KG1 (cell line): Measurements from ENCODE around the gene MVB12B.

Experiments used
- DNase-seq: peaks from one replicate; lab custom pipeline; 2025; lab: John Stamatoyannopoulos, UW

MVB12B gene

GRCh38 chr9:126506361-126507317 lies 180.0 kb downstream of the MVB12B start:
- no peak for DNase-seq

DNA sequence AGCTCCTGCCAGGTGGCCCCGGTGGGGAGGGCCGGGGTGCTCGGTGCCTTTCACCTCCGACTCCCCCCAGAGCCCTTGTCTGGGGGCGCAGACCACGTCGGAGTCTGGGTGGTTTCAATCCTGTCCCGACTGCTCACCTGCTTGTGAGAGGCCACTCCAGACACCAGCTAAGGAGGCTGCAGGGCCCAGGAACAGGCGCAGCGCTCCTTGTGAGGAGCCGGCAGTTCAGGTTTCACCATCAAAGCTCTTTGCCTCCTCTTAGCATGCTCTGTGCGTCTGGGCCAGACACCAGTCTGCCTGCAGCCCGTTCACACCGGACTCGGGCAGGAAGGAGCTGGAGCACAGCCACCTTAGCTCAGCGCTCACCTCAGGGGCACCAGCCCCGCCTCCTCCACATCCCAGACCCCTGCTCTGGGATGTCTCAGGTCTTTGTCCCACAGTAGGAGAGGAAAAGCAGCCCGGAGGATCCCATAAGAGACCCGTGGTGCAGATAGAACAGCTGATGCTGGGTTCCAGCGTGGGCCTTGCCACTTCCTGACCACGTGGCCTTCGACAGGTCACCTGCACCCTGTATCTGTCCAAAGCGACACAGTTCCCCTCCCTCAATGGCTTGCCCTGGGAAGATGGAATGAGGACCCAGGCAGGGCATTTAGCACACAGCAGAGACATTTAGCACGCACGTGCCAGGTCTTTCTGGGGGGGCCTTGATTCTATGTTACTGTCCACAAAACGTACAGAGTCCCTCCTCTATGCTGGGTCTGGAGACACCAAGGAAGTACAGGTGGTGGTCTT lies 180.9 kb downstream of the MVB12B start:
- no peak for DNase-seq

- no peak for DNase-seq
Measured at GRCh38 chr9:126508171-126508591, 181.6 kb downstream of the MVB12B start.

DNA sequence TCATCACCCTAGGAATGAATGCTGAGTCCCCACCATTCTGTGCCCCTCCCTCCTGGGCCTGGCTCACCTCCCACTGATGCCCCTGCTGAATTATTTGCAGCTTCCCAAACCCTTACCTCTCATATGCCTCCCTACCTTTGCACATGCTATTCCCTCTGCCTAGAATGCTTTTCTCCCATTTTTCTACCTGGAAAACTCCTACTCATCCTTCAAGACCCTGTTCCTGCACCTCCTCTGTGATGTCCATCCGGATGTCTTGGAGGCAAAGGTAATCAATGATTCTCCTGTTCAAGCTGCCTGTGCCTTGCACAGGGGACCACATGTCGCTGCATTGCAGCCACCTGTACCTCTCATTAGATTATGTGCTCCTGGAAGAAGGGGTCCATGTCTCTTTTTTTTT lies 182.3 kb downstream of the MVB12B start:
- no peak for DNase-seq

GRCh38 chr9:126509718-126510117 lies 183.1 kb downstream of the MVB12B start:
- DNase-seq, result no peak

DNA sequence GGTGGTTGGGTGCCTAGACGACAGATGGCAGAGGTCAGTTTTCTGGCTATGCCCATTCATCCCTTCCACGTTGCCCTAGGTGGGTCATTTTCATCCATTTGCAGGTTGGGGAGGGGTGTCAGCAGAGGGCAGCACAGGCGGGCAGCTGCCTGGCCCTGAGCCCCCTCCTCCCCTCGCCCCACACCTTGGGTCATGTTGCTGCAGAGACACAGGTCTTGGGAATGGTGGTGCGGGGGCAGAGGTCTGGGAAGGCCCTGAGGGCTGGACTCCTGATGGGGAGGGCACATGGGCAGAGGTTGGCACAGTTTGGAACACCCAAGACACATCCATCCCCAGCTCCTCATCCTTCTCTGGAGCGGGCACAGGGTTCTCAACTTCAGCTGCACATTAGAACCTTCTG lies 183.9 kb downstream of the MVB12B start:
- DNase-seq, result no peak

DNA sequence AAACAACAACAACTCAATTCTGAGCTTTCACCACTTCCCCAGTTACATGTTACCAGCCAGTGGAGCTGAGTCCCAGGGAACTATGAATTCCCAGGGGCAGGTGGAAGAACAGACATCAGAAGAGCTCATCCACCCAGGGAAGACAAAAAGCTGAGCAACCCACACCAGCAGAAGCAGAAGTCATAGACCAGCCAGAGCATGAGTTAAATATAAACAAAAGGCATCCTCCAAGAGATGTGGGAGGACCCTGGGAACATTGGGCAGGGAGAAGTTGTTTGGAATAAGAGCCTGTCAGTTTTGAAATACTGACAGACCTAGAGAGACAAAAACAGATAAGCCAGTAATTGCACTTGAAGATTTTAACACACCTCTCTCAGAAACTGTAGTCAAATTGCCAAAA lies 184.8 kb downstream of the MVB12B start:
- no peak for DNase-seq

GRCh38 chr9:126513159-126514036 lies 186.8 kb downstream of the MVB12B start:
- no peak for DNase-seq

DNA sequence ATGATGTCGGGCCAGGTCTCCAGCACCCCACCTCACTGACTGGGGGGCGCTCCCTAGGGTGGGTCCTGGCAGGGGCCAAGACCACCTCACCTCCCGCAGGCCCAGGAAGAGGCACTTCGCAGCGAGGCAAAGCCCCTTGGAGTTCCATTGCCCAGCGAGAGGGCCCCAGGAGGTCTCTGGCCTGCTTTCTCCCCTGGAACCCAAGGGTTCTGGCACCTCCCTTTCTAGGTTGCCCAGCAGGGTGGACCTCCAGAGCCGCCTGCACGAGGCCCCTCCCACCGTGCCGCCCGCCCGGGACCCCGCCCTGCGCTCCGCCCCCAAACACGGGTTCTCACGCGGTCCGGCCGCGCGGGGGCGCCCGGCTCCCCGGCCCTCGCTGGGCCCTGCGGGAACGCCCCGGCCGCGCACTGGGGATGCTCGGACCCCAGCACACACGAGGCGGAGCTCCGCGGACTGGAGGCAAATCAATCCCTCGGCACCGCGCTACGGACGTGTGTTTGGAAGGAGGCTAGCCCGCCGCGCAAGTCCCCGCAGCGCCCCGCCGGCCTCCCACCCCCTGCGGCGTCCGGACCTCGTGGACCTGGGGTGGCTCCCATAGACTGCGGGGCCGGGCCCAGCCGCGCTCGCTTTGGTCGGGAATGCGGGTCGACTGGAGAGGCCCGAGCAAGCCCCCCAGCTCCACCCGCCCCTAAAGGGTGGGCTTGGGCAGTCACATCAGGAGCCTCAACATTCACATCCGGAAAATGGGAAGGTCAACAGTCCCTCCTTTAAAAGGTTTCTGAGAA lies 187.6 kb downstream of the MVB12B start:
- no peak for DNase-seq

- DNase-seq, result no peak
Measured at GRCh38 chr9:126515001-126515872, 188.6 kb downstream of the MVB12B start.

DNA sequence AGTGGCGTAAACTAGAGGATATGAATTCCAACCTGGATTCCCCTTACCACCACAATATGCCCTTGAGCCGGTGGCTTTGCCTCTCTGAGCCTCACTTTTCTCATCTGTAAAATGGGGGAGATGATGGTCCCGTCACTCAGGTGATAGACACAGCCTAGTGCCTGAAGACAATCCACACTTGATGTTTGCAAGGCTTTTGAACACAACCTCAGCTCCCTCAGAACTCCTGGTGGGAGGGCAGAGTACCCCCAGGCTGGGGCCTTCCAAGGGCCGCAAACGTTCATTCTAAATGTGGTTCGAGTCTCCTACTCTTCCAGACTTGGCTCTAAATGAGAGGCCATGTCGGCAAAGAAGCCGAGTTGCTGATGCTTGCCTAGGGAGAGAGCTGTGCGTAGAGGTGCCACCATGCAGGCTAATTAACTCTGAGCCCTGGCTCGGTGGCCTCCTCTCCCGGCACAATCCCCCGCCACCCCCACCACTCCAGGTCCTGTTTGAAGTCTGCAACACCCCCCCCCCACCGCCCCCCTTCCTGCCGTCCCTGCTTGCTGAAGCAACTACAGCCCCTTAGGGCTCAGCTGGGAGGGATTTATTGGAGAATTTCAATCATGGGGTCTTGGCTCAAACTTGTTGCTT lies 189.4 kb downstream of the MVB12B start:
- DNase-seq, result no peak

- no peak for DNase-seq
Measured at GRCh38 chr9:126516561-126516935, 189.9 kb downstream of the MVB12B start.

DNA sequence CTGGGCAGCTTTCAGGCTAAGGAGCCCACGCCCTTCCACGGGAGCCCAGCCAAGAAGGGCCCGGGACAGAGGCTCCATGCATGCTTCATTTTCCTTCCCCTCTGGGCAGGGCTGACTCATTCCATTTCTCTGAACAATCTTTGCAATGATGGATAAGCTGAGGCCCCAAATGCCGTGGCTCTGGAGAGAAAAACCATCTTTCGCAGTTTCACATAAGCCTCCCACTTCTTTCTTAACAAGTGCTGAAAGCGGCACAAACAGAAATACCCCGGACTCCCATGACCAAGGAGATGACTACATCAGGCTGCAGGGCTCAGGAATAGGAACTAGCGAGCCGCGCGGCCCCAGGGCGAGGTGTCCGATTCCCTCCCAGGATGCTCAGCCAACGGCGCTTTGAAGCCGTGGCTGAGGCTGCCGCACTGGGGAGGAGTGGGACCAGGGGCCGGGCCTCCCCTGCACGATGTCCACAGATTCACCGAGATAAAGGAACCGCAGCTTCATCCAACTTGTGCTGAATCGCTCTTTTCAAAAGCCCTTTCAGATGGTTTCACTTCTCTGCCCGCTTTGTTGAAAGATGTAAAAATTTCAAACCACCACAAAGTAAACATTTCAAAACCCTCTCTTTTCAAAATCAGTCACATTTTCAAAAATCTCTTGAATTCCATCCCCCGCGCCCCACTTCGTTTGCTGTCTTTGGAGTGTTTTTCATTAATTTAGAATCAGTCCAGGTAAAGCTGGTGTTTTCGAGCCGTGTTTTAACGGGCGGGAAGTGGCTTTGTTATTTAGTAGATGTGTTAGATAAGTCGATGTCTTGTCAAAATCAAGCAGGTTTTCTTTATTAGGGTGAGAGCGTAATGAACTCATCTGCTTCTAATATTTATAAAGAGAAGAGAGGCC lies 190.6 kb downstream of the MVB12B start:
- DNase-seq, result no peak

DNA sequence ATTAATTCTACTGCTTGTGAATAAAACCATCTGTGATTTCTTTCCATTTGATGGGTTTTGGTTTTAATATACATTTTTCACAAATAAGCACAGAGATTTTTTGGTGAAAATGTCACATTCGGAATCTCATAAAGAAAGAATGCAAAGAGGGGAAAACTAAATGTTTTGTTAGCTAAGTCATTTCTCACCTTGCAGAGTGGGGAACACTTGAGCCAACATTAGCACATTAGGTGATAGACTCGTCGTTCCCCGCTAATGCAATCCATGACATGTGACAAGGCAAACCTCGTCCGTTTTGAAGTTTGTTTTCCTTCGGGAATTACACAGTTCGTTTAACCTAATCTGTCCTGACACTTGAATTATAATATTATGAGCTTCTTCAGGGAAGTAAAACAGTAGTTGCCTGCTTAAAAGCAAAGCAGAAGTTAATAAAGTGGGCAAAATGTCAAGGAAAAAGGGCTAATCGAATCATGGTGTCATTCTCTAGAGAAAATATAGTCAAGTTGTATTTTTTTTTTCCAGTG lies 191.3 kb downstream of the MVB12B start:
- DNase-seq, result no peak

DNA sequence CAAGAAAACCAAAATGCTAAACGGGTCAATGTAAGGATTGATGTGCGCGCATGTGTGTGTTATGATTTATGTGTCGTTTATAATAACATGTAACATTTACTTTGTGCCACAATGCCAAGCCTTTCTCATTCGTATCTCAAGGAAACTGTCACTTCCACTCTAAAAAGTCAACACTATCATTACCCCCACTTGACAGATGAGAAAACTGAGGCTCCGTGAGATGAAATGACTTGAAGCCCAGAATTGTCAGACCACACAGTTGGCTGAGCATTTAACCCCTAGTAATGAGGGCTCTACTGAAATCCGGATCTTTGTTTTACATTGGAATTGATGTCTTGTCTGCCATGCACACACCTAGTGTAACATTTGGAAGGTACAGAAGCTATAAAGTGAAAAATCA lies 192.1 kb downstream of the MVB12B start:
- DNase-seq, result no peak

DNA sequence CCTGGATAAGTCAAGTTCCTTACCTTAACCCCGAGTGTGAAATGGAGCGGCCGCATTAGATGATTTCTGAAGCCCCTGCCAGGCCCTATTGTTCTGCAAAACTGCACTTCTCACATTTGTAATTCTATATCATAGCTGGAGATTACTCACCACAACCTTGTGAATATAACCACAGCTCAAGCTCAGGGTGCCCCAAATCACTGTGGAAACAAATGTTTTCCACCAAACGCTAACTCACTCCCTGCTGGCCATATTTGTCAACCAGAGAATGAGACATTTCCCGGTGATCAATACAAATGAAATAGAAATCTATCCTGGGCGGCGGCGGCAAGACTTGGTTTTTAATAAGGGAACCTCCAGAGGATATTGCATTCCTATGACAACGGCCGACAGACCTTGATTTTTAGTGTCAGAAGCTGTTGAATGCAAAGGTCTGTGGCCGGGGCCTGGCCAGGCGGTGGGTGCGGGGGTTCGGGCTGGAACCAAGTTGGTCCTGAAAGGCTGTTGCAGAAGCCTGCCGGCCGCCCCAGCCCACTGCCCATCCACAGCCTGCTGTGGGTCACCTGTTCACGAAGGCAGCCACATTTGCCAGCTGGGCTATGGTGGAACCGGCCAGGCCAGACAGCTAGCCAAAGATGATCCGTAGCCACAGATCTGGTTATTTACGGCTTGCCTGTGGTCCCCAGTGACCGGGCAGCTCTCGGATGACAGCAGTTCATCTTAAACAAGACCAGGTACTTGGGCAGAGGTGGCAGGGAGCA lies 193.2 kb downstream of the MVB12B start:
- no peak for DNase-seq

DNA sequence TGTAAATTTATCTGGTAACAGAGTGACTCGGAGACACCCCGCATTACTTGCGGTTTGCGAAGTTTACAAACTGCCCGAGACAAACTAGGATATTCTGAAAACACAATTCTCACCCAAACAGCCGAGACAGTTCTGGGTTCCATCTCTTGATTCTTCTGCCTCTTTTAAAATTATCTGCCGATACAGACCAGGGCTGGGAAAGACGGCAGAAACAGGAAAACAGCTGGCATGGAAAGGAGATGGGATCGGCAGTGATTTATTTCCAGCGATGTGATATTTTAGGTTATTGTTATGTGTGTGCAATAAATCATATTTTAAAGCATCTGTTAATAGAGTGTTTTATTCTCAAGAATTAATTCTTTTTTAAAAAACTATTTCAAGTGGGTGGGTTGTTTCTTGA lies 193.8 kb downstream of the MVB12B start:
- no peak for DNase-seq

GRCh38 chr9:126521089-126521488 lies 194.5 kb downstream of the MVB12B start:
- DNase-seq, result no peak
